ENCODE results near the gene SRRM4.

SRRM4 gene

GRCh38 chr12:119136811-119137410 is 155.6 kb downstream of the SRRM4 start:
- TF ChIP-seq TCF12 (IDR thresholded peaks at IDR 0.05; ENCODE audit: low read depth) (no peak), USF1 (IDR thresholded peaks at IDR 0.05) (no peak), TEAD4 (IDR thresholded peaks at IDR 0.05) (no peak), ZBTB7A (IDR thresholded peaks at IDR 0.05; ENCODE audit: low read depth) (no peak), CREB1 (IDR thresholded peaks at IDR 0.05; ENCODE audit: low read depth) (no peak), MAX (IDR thresholded peaks at IDR 0.05) (no peak), EGR1 (IDR thresholded peaks at IDR 0.05) (no peak), RAD21 (IDR thresholded peaks at IDR 0.05; ENCODE audit: low read depth) (no peak), TAF1 (IDR thresholded peaks at IDR 0.05; ENCODE audit: low read depth) (no peak), CEBPB (IDR thresholded peaks at IDR 0.05) (no peak), NFIC (IDR thresholded peaks at IDR 0.05) (no peak), YY1 (IDR thresholded peaks at IDR 0.05; ENCODE audit: low read depth) (no peak), FOXM1 (IDR thresholded peaks at IDR 0.05; ENCODE audit: borderline replicate concordance, low read depth) (no peak), REST (IDR thresholded peaks at IDR 0.05; ENCODE audit: low read depth) (no peak), EP300 (IDR thresholded peaks at IDR 0.05; ENCODE audit: borderline replicate concordance) (no peak)

- TF ChIP-seq EP300 (IDR thresholded peaks at IDR 0.05; ENCODE audit: borderline replicate concordance) = no peak
Measured at GRCh38 chr12:119139448-119139847, 158.1 kb downstream of the SRRM4 start.

- TF ChIP-seq EGR1 (IDR thresholded peaks at IDR 0.05) (no peak), ZBTB7A (IDR thresholded peaks at IDR 0.05; ENCODE audit: low read depth) (no peak), FOXM1 (IDR thresholded peaks at IDR 0.05; ENCODE audit: borderline replicate concordance, low read depth) (no peak), CREB1 (IDR thresholded peaks at IDR 0.05; ENCODE audit: low read depth) (no peak), RAD21 (IDR thresholded peaks at IDR 0.05; ENCODE audit: low read depth) (no peak), USF1 (IDR thresholded peaks at IDR 0.05) (no peak), CEBPB (IDR thresholded peaks at IDR 0.05) (no peak), TEAD4 (IDR thresholded peaks at IDR 0.05) (no peak), YY1 (IDR thresholded peaks at IDR 0.05; ENCODE audit: low read depth) (no peak), TAF1 (IDR thresholded peaks at IDR 0.05; ENCODE audit: low read depth) (no peak), REST (IDR thresholded peaks at IDR 0.05; ENCODE audit: low read depth) (no peak), MAX (IDR thresholded peaks at IDR 0.05) (no peak), EP300 (IDR thresholded peaks at IDR 0.05; ENCODE audit: borderline replicate concordance) (no peak), NFIC (IDR thresholded peaks at IDR 0.05) (no peak), TCF12 (IDR thresholded peaks at IDR 0.05; ENCODE audit: low read depth) (no peak)
Measured at GRCh38 chr12:119145367-119145766, 164.0 kb downstream of the SRRM4 start.

- TF ChIP-seq EP300 (IDR thresholded peaks at IDR 0.05; ENCODE audit: borderline replicate concordance) (no peak), REST (IDR thresholded peaks at IDR 0.05; ENCODE audit: low read depth) (no peak), NFIC (IDR thresholded peaks at IDR 0.05) (no peak), EGR1 (IDR thresholded peaks at IDR 0.05) (no peak)
Measured at GRCh38 chr12:119147847-119148448, 166.6 kb downstream of the SRRM4 start.
